ENCODE measurements around the gene C1QTNF6. TPM values are rescaled to one million over a fixed set of nuclear protein-coding genes. Genes with fewer than 3 reads are reported as not detected.

The C1QTNF6 gene
- total RNA-seq, 1 donor from 2014 or later, result 8.2 TPM

DNA sequence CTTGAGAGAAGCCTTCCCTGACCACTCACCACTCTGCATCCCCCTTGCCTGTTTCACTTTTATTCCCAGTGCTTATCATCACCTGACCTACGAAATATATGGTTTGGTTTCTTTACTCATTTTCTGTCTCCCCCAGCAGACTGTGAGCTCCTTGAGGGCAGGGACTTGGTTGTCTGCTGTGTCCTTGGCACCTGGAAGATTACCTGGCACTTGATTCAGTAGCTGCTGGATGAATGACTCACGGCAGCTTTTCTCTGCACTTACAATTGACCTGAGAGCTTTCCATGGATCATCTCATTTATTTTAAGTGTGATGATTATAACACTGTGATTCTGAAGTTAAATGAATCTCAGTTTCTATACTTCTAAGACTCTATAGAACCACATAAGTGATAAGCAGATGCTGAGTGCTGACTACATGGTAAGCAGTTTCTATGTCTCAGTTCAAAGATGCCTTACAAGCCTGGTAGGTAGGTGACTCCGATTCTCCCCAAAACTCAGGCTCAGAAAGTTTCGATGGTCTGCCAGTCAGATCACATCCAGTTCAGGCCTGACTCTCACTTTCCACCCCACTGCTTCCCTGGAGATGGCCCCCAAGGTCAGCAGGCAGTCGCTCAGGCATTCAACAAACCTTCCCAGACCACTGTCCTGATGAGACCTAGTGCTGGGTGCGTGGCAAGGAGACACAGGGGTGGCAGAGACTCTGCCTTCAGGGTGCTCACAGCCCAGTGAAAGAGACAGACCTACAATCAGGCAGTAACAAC, 50.0 kb downstream of the C1QTNF6 start:
- Mint-ChIP-seq H3K27me3 (no peaks in the 10 kb centered on the region), H3K4me3 (no peak overlapping the region), H3K4me1 (peaks cover 20% of the 10 kb centered on the region), H3K27ac (peak overlapping the region; percentile 51), H3K36me3 (ENCODE audit: low read depth) (no peaks in the 10 kb centered on the region), H3K9me3 (no peaks in the 10 kb centered on the region)
- intact Hi-C loops (cut with micrococcal nuclease), result loop anchor here (5.0 kb wide), 1 partner anchor 61 kb away; no protein-coding TSS in a partner anchor
- no peak for ATAC-seq (ENCODE audit: low read depth)
- no peak for TF ChIP-seq CTCF (IDR thresholded peaks at IDR 0.05)
- no peak for DNase-seq
- ChIA-PET CTCF (no interaction called here), POLR2A (no interaction called here)

GRCh38 chr22:37137131-37137530, 50.9 kb downstream of the C1QTNF6 start:
- no peak for ATAC-seq (ENCODE audit: low read depth)
- CTCF ChIA-PET, result no interaction called here
- H3K4me3 Mint-ChIP-seq, result no peak overlapping the region
- no peaks in the 10 kb centered on the region for H3K9me3 Mint-ChIP-seq
- DNase-seq, result no peak
- H3K27me3 Mint-ChIP-seq, result no peaks in the 10 kb centered on the region
- no peak overlapping the region for H3K27ac Mint-ChIP-seq
- no peaks in the 10 kb centered on the region for H3K36me3 Mint-ChIP-seq (ENCODE audit: low read depth)
- POLR2A ChIA-PET, result no interaction called here
- TF ChIP-seq CTCF (IDR thresholded peaks at IDR 0.05), result no peak
- intact Hi-C loops (cut with micrococcal nuclease), result loop anchor here (5.0 kb wide), 1 partner anchor 60 kb away; no protein-coding TSS in a partner anchor
- peaks cover 20% of the 10 kb centered on the region for H3K4me1 Mint-ChIP-seq

DNA sequence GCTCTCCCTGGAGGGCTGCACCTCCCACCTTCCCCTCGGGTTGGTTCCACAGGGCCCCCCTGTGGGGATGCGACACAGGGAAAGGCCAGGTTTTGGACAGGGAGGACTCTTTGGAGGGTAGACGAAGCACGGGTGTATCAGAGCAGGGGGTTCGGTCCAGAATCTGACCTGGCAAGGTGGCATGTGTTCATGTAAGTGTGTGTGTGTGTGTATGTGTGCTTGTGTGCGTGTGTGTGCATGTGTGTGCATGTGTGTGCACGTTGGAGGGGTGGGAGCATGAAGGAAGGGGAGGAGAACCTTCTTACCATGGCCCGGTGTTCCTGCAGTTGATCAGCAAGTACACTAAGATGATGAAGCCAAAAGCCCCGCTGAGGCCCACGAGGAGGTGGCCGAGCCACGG, 53.0 kb downstream of the C1QTNF6 start:
- intact Hi-C loops (cut with micrococcal nuclease), result loop anchor here (5.0 kb wide), 1 partner anchor 58 kb away; no protein-coding TSS in a partner anchor
- DNase-seq (no peak), ATAC-seq (ENCODE audit: low read depth) (no peak)
- POLR2A ChIA-PET, result interaction anchor here (1.4 kb wide), 1 partner anchor 15 kb away, joined by 3 read pairs; the partner anchor contains the start of gene IL2RB
- no peak overlapping the region for H3K4me3 Mint-ChIP-seq
- no peak for TF ChIP-seq CTCF (IDR thresholded peaks at IDR 0.05)
- no peaks in the 10 kb centered on the region for H3K36me3 Mint-ChIP-seq (ENCODE audit: low read depth)
- H3K27me3 Mint-ChIP-seq, result no peaks in the 10 kb centered on the region
- CTCF ChIA-PET, result no interaction called here
- peaks cover 18% of the 10 kb centered on the region for H3K4me1 Mint-ChIP-seq
- no peaks in the 10 kb centered on the region for H3K9me3 Mint-ChIP-seq
- no peak overlapping the region for H3K27ac Mint-ChIP-seq

DNA sequence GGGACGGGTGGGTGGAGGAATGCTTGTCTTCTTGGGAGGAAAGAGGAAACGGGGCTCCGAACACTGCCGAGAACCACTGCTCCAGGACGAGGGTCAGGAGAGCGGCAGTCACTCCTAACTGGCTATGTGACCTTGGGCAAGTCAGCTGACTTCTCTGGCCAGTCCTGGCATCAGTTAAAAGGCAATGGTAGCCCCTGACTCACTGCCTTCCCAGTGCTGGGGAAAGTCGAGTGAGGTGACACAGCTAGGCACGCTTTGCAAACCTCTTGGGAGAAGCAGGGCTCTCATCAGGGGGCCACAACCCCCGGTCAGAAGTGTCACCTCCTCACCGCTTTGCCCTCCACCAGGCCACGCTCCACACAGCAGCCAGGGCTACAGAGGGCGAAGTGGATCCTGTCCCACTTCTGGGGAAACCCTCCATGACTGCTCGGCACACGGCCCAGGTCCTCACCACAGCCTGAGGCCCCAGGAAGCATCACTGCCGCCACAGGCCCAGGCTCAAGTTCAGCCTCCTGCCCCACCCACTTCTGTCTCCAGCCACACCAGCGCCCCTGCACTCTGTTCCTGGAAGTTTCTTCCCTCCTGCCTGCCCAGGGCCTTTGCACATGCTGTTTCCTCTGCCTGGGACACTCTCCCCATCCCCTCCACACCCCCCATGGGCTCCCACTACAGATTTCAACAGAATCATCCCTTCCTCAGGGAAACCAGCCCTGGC, 54.6 kb downstream of the C1QTNF6 start:
- Mint-ChIP-seq H3K4me1 (peaks cover 3% of the 10 kb centered on the region), H3K27me3 (no peaks in the 10 kb centered on the region), H3K9me3 (no peaks in the 10 kb centered on the region), H3K27ac (no peak overlapping the region), H3K36me3 (ENCODE audit: low read depth) (no peaks in the 10 kb centered on the region), H3K4me3 (no peak overlapping the region)
- intact Hi-C loops (cut with micrococcal nuclease), result no loop called here
- ATAC-seq (ENCODE audit: low read depth), result no peak
- DNase-seq, result no peak
- no peak for TF ChIP-seq CTCF (IDR thresholded peaks at IDR 0.05)
- ChIA-PET POLR2A (interaction anchor here (2.5 kb wide), 1 partner anchor 11 kb away, joined by 9 read pairs; no protein-coding TSS in a partner anchor), CTCF (no interaction called here)

- no peak overlapping the region for H3K27ac Mint-ChIP-seq
- H3K36me3 Mint-ChIP-seq (ENCODE audit: low read depth), result no peaks in the 10 kb centered on the region
Measured at GRCh38 chr22:37132773-37133172, 55.3 kb downstream of the C1QTNF6 start.

More at GRCh38 chr22:37132773-37133172, 55.3 kb downstream of the C1QTNF6 start:
- Mint-ChIP-seq H3K9me3 (no peaks in the 10 kb centered on the region), H3K4me1 (no peaks in the 10 kb centered on the region), H3K27me3 (no peaks in the 10 kb centered on the region), H3K4me3 (no peak overlapping the region)
- intact Hi-C loops (cut with micrococcal nuclease), result no loop called here
- ATAC-seq (ENCODE audit: low read depth) (no peak), DNase-seq (no peak)
- no peak for TF ChIP-seq CTCF (IDR thresholded peaks at IDR 0.05)
- CTCF ChIA-PET, result no interaction called here
- POLR2A ChIA-PET, result interaction anchor here (0.7 to 2.5 kb wide), 2 partner anchors 10 to 14 kb away, joined by 3 to 9 read pairs; no protein-coding TSS in a partner anchor
